H1 (cell line): ENCODE measurements around the gene PRKAR1B. TPM values are rescaled to one million over a fixed set of nuclear protein-coding genes. Genes with fewer than 3 reads are reported as not detected.

ENCODE experiments used
- CTCF ChIA-PET: fragments of 300-600 bp; sonication (Branson Sonifier 250); formaldehyde crosslinking; loops from one replicate; lab custom pipeline; 2021; ENCODE audit not compliant: partially characterized antibody; lab: Charles Lee
- POLR2A ChIA-PET: fragments of 300-600 bp; sonication (Branson Sonifier 250); formaldehyde crosslinking; loops from one replicate; lab custom pipeline; 2021; ENCODE audit warnings: inconsistent platforms; ENCODE audit not compliant: partially characterized antibody; lab: Charles Lee
- DNase-seq, 2 experiments: peaks; one replicate each; pipeline versions ENCODE4 v3.0.0 to v3.0.0-alpha.2; 2010 to 2022; ENCODE audit warnings: low spot score in 2 of 2, low read depth in 1 of 2, mixed read lengths in 1 of 2
- FAIRE-seq: peaks from 2 replicates; lab custom pipeline; 2011; peaks lifted over from hg19 to GRCh38; lab: Jason Lieb, UNC
- H2AFZ ChIP-seq: 2 replicates; pipeline ENCODE4 v1.8.1; 2012; ENCODE audit warnings: low read length, inconsistent platforms
- H2AK5ac ChIP-seq: 2 replicates; pipeline ENCODE4 v1.6.1; 2013; ENCODE audit warnings: low read depth, low read length
- H2BK120ac ChIP-seq: replicated peaks from 2 replicates; pipeline ENCODE3; 2013; ENCODE audit warnings: low read depth, low read length, inconsistent platforms
- H2BK12ac ChIP-seq: 2 replicates; pipeline ENCODE4 v1.6.1; 2013; ENCODE audit warnings: low read depth, low read length
- H2BK15ac ChIP-seq: 2 replicates; pipeline ENCODE4 v1.6.1; 2013; ENCODE audit warnings: low read length
- H2BK20ac ChIP-seq: 2 replicates; pipeline ENCODE4 v1.6.1; 2013; ENCODE audit warnings: low read length
- H2BK5ac ChIP-seq: 2 replicates; pipeline ENCODE4 v1.6.1; 2013; ENCODE audit warnings: low read depth, low read length
- H3K14ac ChIP-seq: 2 replicates; pipeline ENCODE4 v1.6.1; 2013; ENCODE audit warnings: inconsistent platforms; ENCODE audit not compliant: insufficient read length
- H3K18ac ChIP-seq: 2 replicates; pipeline ENCODE4 v1.6.1; 2013; ENCODE audit warnings: low read length; ENCODE audit errors: extremely low read depth
- H3K23ac ChIP-seq: 2 replicates; pipeline ENCODE4 v1.6.1; 2013; ENCODE audit warnings: inconsistent platforms; ENCODE audit not compliant: insufficient read length
- H3K23me2 ChIP-seq: 2 replicates; pipeline ENCODE4 v1.6.1; 2013; ENCODE audit warnings: low read depth, low read length
- H3K27ac ChIP-seq: 2 replicates; pipeline ENCODE4 v1.6.1; 2011; ENCODE audit warnings: low read depth, low read length, inconsistent platforms
- H3K27me3 ChIP-seq, 4 experiments: replicated peaks in 1 of 4; 1 replicate in 1 of 4; 2 replicates in 3 of 4; pipeline versions ENCODE4 v1.6.1 to v1.8.1; 2011 to 2013; ENCODE audit warnings: low read length in 3 of 4, mild to moderate bottlenecking in 3 of 4, inconsistent platforms in 2 of 4, mixed read lengths in 2 of 4, moderate library complexity in 1 of 4; ENCODE audit not compliant: control insufficient read depth in 3 of 4, insufficient read depth in 3 of 4; ENCODE audit errors: extremely low read depth in 1 of 4
- H3K36me3 ChIP-seq, 4 experiments: 2 replicates each; pipeline versions ENCODE4 v1.6.1 to v1.8.1; 2011 to 2013; ENCODE audit warnings: mild to moderate bottlenecking in 4 of 4, low read length in 3 of 4, moderate library complexity in 2 of 4, control low read depth in 1 of 4, inconsistent platforms in 1 of 4; ENCODE audit not compliant: insufficient read depth in 4 of 4, control insufficient read depth in 2 of 4
- H3K4ac ChIP-seq: replicated peaks from 2 replicates; pipeline ENCODE3; 2013; ENCODE audit warnings: low read length, low read depth, mixed read lengths, inconsistent platforms; ENCODE audit not compliant: insufficient read length
- H3K4me1 ChIP-seq, 4 experiments: replicated peaks in 1 of 4; 1 replicate in 1 of 4; 2 replicates in 3 of 4; pipeline versions ENCODE4 v1.6.1 to v1.8.1; 2011 to 2013; ENCODE audit warnings: low read length in 3 of 4, inconsistent platforms in 2 of 4, mixed read lengths in 1 of 4; ENCODE audit not compliant: insufficient read depth in 4 of 4, control insufficient read depth in 3 of 4
- H3K4me2 ChIP-seq, 2 experiments: 2 replicates each; pipeline versions ENCODE4 v1.6.1 to v1.8.1; 2011 to 2013; ENCODE audit warnings: low read depth in 2 of 2, low read length in 2 of 2, control low read depth in 1 of 2, inconsistent platforms in 1 of 2, mild to moderate bottlenecking in 1 of 2; ENCODE audit not compliant: insufficient read depth in 1 of 2
- H3K4me3 ChIP-seq, 4 experiments: fragments of 200-600, 300-600 bp in 1 of 4; sonication (generic), shearing (Covaris generic), sonication (Bioruptor Twin) in 1 of 4; 2 replicates each; pipeline versions ENCODE4 v1.5.1 to v1.8.1; 2011 to 2016; ENCODE audit warnings: low read length in 4 of 4, low read depth in 3 of 4, control low read depth in 2 of 4, inconsistent platforms in 2 of 4, mild to moderate bottlenecking in 2 of 4, mixed read lengths in 1 of 4, moderate library complexity in 1 of 4; ENCODE audit not compliant: insufficient read depth in 2 of 4; ENCODE audit errors: extremely low read depth in 1 of 4
- H3K56ac ChIP-seq: replicated peaks from 2 replicates; pipeline ENCODE3; 2013; ENCODE audit warnings: low read depth, mild to moderate bottlenecking, mixed read lengths, low read length, inconsistent platforms; ENCODE audit not compliant: insufficient read length
- H3K79me1 ChIP-seq: 2 replicates; pipeline ENCODE4 v1.6.1; 2013; ENCODE audit warnings: low read depth, low read length, control low read depth
- H3K79me2 ChIP-seq, 2 experiments: 2 replicates each; pipeline versions ENCODE4 v1.6.1 to v1.8.1; 2012 to 2013; ENCODE audit warnings: low read length in 2 of 2, mild to moderate bottlenecking in 2 of 2, inconsistent platforms in 1 of 2; ENCODE audit not compliant: insufficient read depth in 2 of 2, control insufficient read depth in 1 of 2
- H3K9ac ChIP-seq, 4 experiments: replicated peaks in 1 of 4; 1 replicate in 1 of 4; 2 replicates in 3 of 4; pipeline versions ENCODE4 v1.6.1 to v1.8.1; 2011 to 2013; ENCODE audit warnings: low read depth in 3 of 4, low read length in 3 of 4, control low read depth in 2 of 4, mild to moderate bottlenecking in 2 of 4, moderate library complexity in 2 of 4, inconsistent platforms in 1 of 4; ENCODE audit errors: extremely low read depth in 1 of 4
- H3K9me3 ChIP-seq, 2 experiments: 2 replicates each; pipeline versions ENCODE4 v1.6.1 to v1.8.1; 2012 to 2013; ENCODE audit warnings: mild to moderate bottlenecking in 2 of 2, moderate library complexity in 2 of 2, control low read depth in 1 of 2, inconsistent platforms in 1 of 2, low read depth in 1 of 2, low read length in 1 of 2, mixed read lengths in 1 of 2; ENCODE audit not compliant: insufficient read depth in 2 of 2
- H4K20me1 ChIP-seq, 2 experiments: replicated peaks in 1 of 2; 2 replicates each; pipeline versions ENCODE3 to v1.8.1; 2011 to 2013; ENCODE audit warnings: inconsistent platforms in 2 of 2, low read length in 2 of 2, mild to moderate bottlenecking in 1 of 2; ENCODE audit not compliant: insufficient read depth in 2 of 2, control insufficient read depth in 1 of 2
- H4K5ac ChIP-seq: 2 replicates; pipeline ENCODE4 v1.6.1; 2013; ENCODE audit warnings: low read length, low read depth, mixed read lengths, inconsistent platforms; ENCODE audit not compliant: insufficient read length
- H4K8ac ChIP-seq: 2 replicates; pipeline ENCODE4 v1.8.0; 2013; ENCODE audit warnings: mild to moderate bottlenecking, moderate library complexity, low read length, inconsistent platforms; ENCODE audit not compliant: insufficient read depth; ENCODE audit errors: extremely low read depth
- H4K91ac ChIP-seq: replicated peaks from 2 replicates; pipeline ENCODE3; 2013; ENCODE audit warnings: low read length, mixed read lengths, inconsistent platforms; ENCODE audit not compliant: insufficient read length
- BCL11A ChIP-seq, 2 experiments: IDR thresholded peaks; one replicate each; pipeline ENCODE4 v1.6.1; 2011; ENCODE audit warnings: low read depth in 2 of 2, low read length in 2 of 2, mild to moderate bottlenecking in 2 of 2
- JUND ChIP-seq: IDR thresholded peaks from 2 replicates; pipeline ENCODE4 v1.6.1; 2011; ENCODE audit warnings: mild to moderate bottlenecking, improper control_type of control experiment, low read length
- WGBS, 2 experiments: shearing (Covaris generic) in 1 of 2; methylation state at CpG; one replicate each; pipeline versions ENCODE4 v1.1.6 to v1.1.7; 2013 to 2015; ENCODE audit warnings: low lambda C conversion rate in 2 of 2, mixed read lengths in 2 of 2, inconsistent platforms in 1 of 2, low coverage in 1 of 2, missing lambda C conversion rate in 1 of 2; ENCODE audit not compliant: insufficient replicate concordance in 2 of 2, insufficient coverage in 1 of 2, insufficient read length in 1 of 2; ENCODE audit errors: extremely low coverage in 1 of 2, missing lambda C conversion rate in 1 of 2; 5-methylcytosine and 5-hydroxymethylcytosine counted together
- polyA plus RNA-seq, 7 experiments: library from polyadenylated mRNA; depleted of rRNA in 3 of 7; stranded (reverse) in 5 of 7; unstranded in 2 of 7; fragments of >200 nt in 5 of 7; fragments of 200-250 nt in 2 of 7; gene quantifications; 1 replicate in 5 of 7; 2 replicates in 1 of 7; 4 replicates in 1 of 7; pipeline versions ENCODE4 v1.2.1 to v1.2.3, GENCODE V29; 2011 to 2013; ENCODE audit warnings: missing spikeins in 2 of 7, mixed read lengths in 2 of 7
- total RNA-seq: library from RNA; stranded (reverse); fragmentation: NEBNext Ultra II Directional; extraction: Animal tissue kit (Norgen Biotek cat#: 25700); gene quantifications from 2 replicates; pipeline ENCODE4 v1.2.1, GENCODE V29; 2021

Gene PRKAR1B
- total and polyA plus RNA-seq, 2 of the 8 experiments (the other 6 are each of a cell fraction or from before 2014, with no cell fraction given): 12.3 to 55.7 TPM

GRCh38 chr7:604884-605531 lies 122.1 kb downstream of the PRKAR1B start:
- Histone ChIP-seq H2BK120ac (no peak overlapping the region), H3K23ac (no peak overlapping the region), H3K18ac (no peak overlapping the region), H3K27ac (peak overlapping the region; percentile 11; the same call in 1 of the 2 replicates), H3K56ac (no peak overlapping the region), H3K36me3 (peaks cover 0 to 12% (median 2%) of the 10 kb centered on the region in 4 experiments; a peak in 2 of 8 replicates), H3K27me3 (no peaks in the 10 kb centered on the region), H2BK5ac (peak overlapping the region; percentile 66), H4K8ac (no peak overlapping the region), H2BK15ac (no peak overlapping the region), H3K9ac (0 out of 7 replicates have a peak overlapping the region, but pooled peaks of 1 of the 4 experiments have one; percentile 27), H3K4ac (no peak overlapping the region), H4K91ac (no peak overlapping the region), H3K4me2 (no peak overlapping the region), H4K5ac (no peak overlapping the region), H3K4me1 (peaks cover 0 to 2% (median 0%) of the 10 kb centered on the region in 4 experiments; a peak in 2 of 7 replicates), H2BK12ac (no peak overlapping the region), H2AK5ac (no peak overlapping the region), H3K4me3 (no peak overlapping the region), H2BK20ac (no peak overlapping the region), H3K14ac (no peak overlapping the region), H4K20me1 (peaks cover 0 to 3% of the 10 kb centered on the region in 2 experiments), H3K79me1 (no peaks in the 10 kb centered on the region; the same call in 1 of the 2 replicates), H3K23me2 (no peaks in the 10 kb centered on the region), H3K9me3 (no peaks in the 10 kb centered on the region), H2AFZ (no peak overlapping the region), H3K79me2 (no peaks in the 10 kb centered on the region)
- CTCF ChIA-PET: no interaction called here
- 92% methylated on average over 27 of the region's 28 CpGs; no CpG with 5 or more reads in 1 of the 2 experiments for WGBS, 2 experiments
- no peak for FAIRE-seq
- no peak for DNase-seq
- POLR2A ChIA-PET: no interaction called here
- TF ChIP-seq BCL11A (IDR thresholded peaks at IDR 0.05; ENCODE audit: low read depth in 2 of 2, low read length in 2 of 2) (no peak), JUND (no peak)
